GM12878 (cell line): ENCODE results near the gene CCDC182. TPM values are rescaled to one million over a fixed set of nuclear protein-coding genes. Genes with fewer than 3 reads are reported as not detected.

Source experiments
- ATAC-seq: fragments of 200-7000 bp; cut with Tn5 transposase; 3 replicates; pipeline ENCODE4 v1.9.1; 2020; ENCODE audit warnings: mild to moderate bottlenecking, moderate library complexity
- BruUV-seq: library from RNA; stranded (reverse); fragments of 400-500 nt; replicated peaks from 2 replicates; lab custom pipeline; 2021; lab: Mats Ljungman, UMichigan
- CTCF ChIA-PET: fragments of 300-600 bp; sonication (Branson Sonifier 250); formaldehyde crosslinking; extraction: SDS; loops from one replicate; lab custom pipeline; 2021; ENCODE audit warnings: inconsistent platforms; lab: Yijun Ruan, JAX
- POLR2A ChIA-PET: fragments of 350-600 bp; formaldehyde crosslinking; extraction: SDS; loops from one replicate; lab custom pipeline; 2021; ENCODE audit warnings: inconsistent platforms; lab: Charles Lee
- RAD21 ChIA-PET: fragments of 300-600 bp; sonication (Branson Sonifier 250); formaldehyde crosslinking; loops from one replicate; lab custom pipeline; 2023; ENCODE audit warnings: antibody characterized with exemption; ENCODE audit not compliant: unreplicated experiment; lab: Charles Lee
- SMC1A ChIA-PET: fragments of 300-600 bp; sonication (Branson Sonifier 250); formaldehyde crosslinking; loops from one replicate; lab custom pipeline; 2023; ENCODE audit not compliant: unreplicated experiment, uncharacterized antibody; lab: Charles Lee
- DNase-seq: peaks from one replicate; pipeline ENCODE4 v3.0.0-alpha.2; 2011; ENCODE audit warnings: low read depth, low spot score
- FAIRE-seq: peaks from 3 replicates; lab custom pipeline; 2011; peaks lifted over from hg19 to GRCh38; lab: Jason Lieb, UNC
- H2AFZ ChIP-seq: 2 replicates; pipeline ENCODE4 v1.6.0; 2011; ENCODE audit warnings: low read depth, low read length, control low read depth; ENCODE audit not compliant: control insufficient read depth
- H3K27ac ChIP-seq: 2 replicates; pipeline ENCODE4 v1.5.1; 2011; ENCODE audit warnings: control low read depth; ENCODE audit not compliant: control insufficient read depth, insufficient read depth
- H3K27me3 ChIP-seq, 2 experiments: replicated peaks in 1 of 2; 2 replicates each; pipeline versions ENCODE4 v1.6.0 to v1.6.1; 2011; ENCODE audit warnings: low read length in 1 of 2; ENCODE audit not compliant: control insufficient read depth in 2 of 2, insufficient read depth in 2 of 2
- H3K36me3 ChIP-seq, 2 experiments: 2 replicates each; pipeline ENCODE4 v1.5.1; 2011; ENCODE audit warnings: low read length in 1 of 2; ENCODE audit not compliant: control insufficient read depth in 2 of 2, insufficient read depth in 2 of 2
- H3K4me1 ChIP-seq: 2 replicates; pipeline ENCODE4 v1.6.1; 2011; ENCODE audit warnings: mild to moderate bottlenecking, low read length, moderate library complexity, mixed read lengths; ENCODE audit not compliant: control insufficient read depth, insufficient read depth
- H3K4me2 ChIP-seq: 2 replicates; pipeline ENCODE4 v1.6.0; 2011; ENCODE audit warnings: control low read depth; ENCODE audit not compliant: control insufficient read depth, insufficient read depth
- H3K4me3 ChIP-seq: fragments of 200-600 bp; sonication (generic); 2 replicates; pipeline ENCODE4 v1.5.1; 2016
- H3K79me2 ChIP-seq: 2 replicates; pipeline ENCODE4 v1.6.0; 2011; ENCODE audit warnings: low read length; ENCODE audit not compliant: control insufficient read depth, insufficient read depth
- H3K9ac ChIP-seq: 2 replicates; pipeline ENCODE4 v1.8.0; 2011; ENCODE audit warnings: low read length, control low read depth, mixed read lengths; ENCODE audit not compliant: control insufficient read depth, insufficient read depth
- H3K9me3 ChIP-seq: replicated peaks from 3 replicates; pipeline ENCODE4 v1.5.1; 2011; ENCODE audit warnings: mild to moderate bottlenecking, low read length; ENCODE audit not compliant: control insufficient read depth, insufficient read depth
- H4K20me1 ChIP-seq: 2 replicates; pipeline ENCODE4 v1.6.0; 2011; ENCODE audit not compliant: control insufficient read depth, insufficient read depth
- CBFB ChIP-seq: IDR thresholded peaks from 2 replicates; pipeline ENCODE4 v1.6.1; 2016; ENCODE audit warnings: antibody characterized with exemption, low read depth
- CBX5 ChIP-seq: sonication (generic); IDR thresholded peaks from 2 replicates; pipeline ENCODE4 v1.6.1; 2016; ENCODE audit warnings: low read depth, moderate library complexity, mild to moderate bottlenecking, inconsistent platforms
- CHD4 ChIP-seq: fragments of 200-600 bp; sonication (generic); IDR thresholded peaks from 2 replicates; pipeline ENCODE4 v1.6.1; 2016; ENCODE audit warnings: mild to moderate bottlenecking
- ESRRA ChIP-seq: IDR thresholded peaks from 2 replicates; pipeline ENCODE4 v1.6.1; 2012; ENCODE audit warnings: mild to moderate bottlenecking, low read length, improper control_type of control experiment
- ETV6 ChIP-seq, 2 experiments: fragments of 450-650 bp in 1 of 2; IDR thresholded peaks in 1 of 2; conservative IDR thresholded peaks in 1 of 2; 2 replicates each; pipeline ENCODE4 v1.6.1; 2014; ENCODE audit warnings: antibody characterized with exemption in 1 of 2, borderline replicate concordance in 1 of 2, low read depth in 1 of 2, mild to moderate bottlenecking in 1 of 2, moderate library complexity in 1 of 2
- FOS ChIP-seq: IDR thresholded peaks from 3 replicates; pipeline ENCODE4 v1.6.1; 2011; ENCODE audit warnings: borderline replicate concordance; ENCODE audit not compliant: insufficient read length; ENCODE audit errors: extremely low read depth
- HDAC2 ChIP-seq: fragments of 200-600 bp; sonication (generic); IDR thresholded peaks from 2 replicates; pipeline ENCODE4 v1.6.1; 2017
- KLF5 ChIP-seq: fragments of 450-650 bp; IDR thresholded peaks from 2 replicates; pipeline ENCODE4 v1.6.1; 2014; ENCODE audit warnings: mild to moderate bottlenecking; ENCODE audit not compliant: partially characterized antibody
- MAX ChIP-seq: IDR thresholded peaks from 2 replicates; pipeline ENCODE4 v1.6.1; 2012; ENCODE audit warnings: low read depth, low read length, improper control_type of control experiment
- NR2C1 ChIP-seq: fragments of 450-650 bp; IDR thresholded peaks from 2 replicates; pipeline ENCODE4 v1.6.1; 2017; ENCODE audit warnings: antibody characterized with exemption, mild to moderate bottlenecking, moderate library complexity
- NR2F1 ChIP-seq: fragments of 450-650 bp; conservative IDR thresholded peaks from 2 replicates; pipeline ENCODE4 v1.6.1; 2017; ENCODE audit warnings: mild to moderate bottlenecking
- RCOR1 ChIP-seq: conservative IDR thresholded peaks from 2 replicates; pipeline ENCODE4 v1.6.1; 2012; ENCODE audit warnings: low read depth, low read length, improper control_type of control experiment
- RFX5 ChIP-seq: IDR thresholded peaks from 2 replicates; pipeline ENCODE4 v1.6.1; 2011; ENCODE audit warnings: low read depth, low read length, improper control_type of control experiment
- STAT3 ChIP-seq: IDR thresholded peaks from 2 replicates; pipeline ENCODE4 v1.6.1; 2011; ENCODE audit warnings: low read depth, low read length, improper control_type of control experiment
- ZNF207 ChIP-seq: fragments of 450-650 bp; IDR thresholded peaks from 2 replicates; pipeline ENCODE4 v1.6.1; 2014; ENCODE audit warnings: antibody characterized with exemption, mild to moderate bottlenecking, borderline replicate concordance
- ZSCAN29 ChIP-seq: fragments of 450-650 bp; IDR thresholded peaks from 2 replicates; pipeline ENCODE4 v1.6.1; 2017; ENCODE audit warnings: mild to moderate bottlenecking, moderate library complexity
- WGBS: methylation state at CpG from one replicate; pipeline ENCODE4 v1.1.6; 2016; ENCODE audit warnings: low lambda C conversion rate; ENCODE audit not compliant: insufficient replicate concordance, insufficient coverage; ENCODE audit errors: missing lambda C conversion rate; 5-methylcytosine and 5-hydroxymethylcytosine counted together
- in situ Hi-C: fragments of 300-500 bp; cut with MboI; formaldehyde crosslinking; loops from 9 replicates; pipeline ENCODE4 v1.14.3; 2018; ENCODE audit warnings: mixed read lengths
- intact Hi-C: fragments of 100-400 bp; cut with micrococcal nuclease; formaldehyde crosslinking; loops from one replicate; pipeline ENCODE4 v1.14.2; 2022; ENCODE audit not compliant: unreplicated experiment
- polyA plus RNA-seq, 11 experiments: library from polyadenylated mRNA; depleted of rRNA in 4 of 11; unstranded in 6 of 11; stranded (reverse) in 5 of 11; fragments of >200 nt; fragmentation: Nextera tagmentation in 4 of 11; fragmentation: Illumina TruSeq in 1 of 11; extraction: Ambion mirVana in 4 of 11; extraction: Trizol in 1 of 11; gene quantifications; 1 replicate in 1 of 11; 2 replicates in 10 of 11; pipeline versions ENCODE4 v1.2.1 to v1.2.3, GENCODE V29; 2011 to 2016; ENCODE audit warnings: inconsistent platforms in 2 of 11, missing spikeins in 2 of 11, low read depth in 1 of 11
- total RNA-seq, 4 experiments: library from RNA; depleted of rRNA in 3 of 4; stranded (reverse); fragments of >200 nt in 3 of 4; fragmentation: Illumina TruSeq in 1 of 4; extraction: Trizol in 1 of 4; gene quantifications; 2 replicates each; pipeline versions ENCODE4 v1.2.1 to v1.2.3, GENCODE V29; 2013 to 2021

Gene CCDC182
- total and polyA plus RNA-seq, 10 of the 15 experiments (the other 5 are each of a cell fraction or from before 2014, with no cell fraction given) = not detected

- WGBS = 37% methylated on average over 9 of the region's 9 CpGs
- ATAC-seq = no peak
- Histone ChIP-seq H3K4me2 (no peak overlapping the region), H3K27me3 (peaks cover 0 to 2% of the 10 kb centered on the region in 2 experiments; a peak in 2 of 4 replicates), H3K4me3 (no peak overlapping the region), H2AFZ (no peak overlapping the region), H3K36me3 (no peaks in the 10 kb centered on the region), H3K9me3 (no peaks in the 10 kb centered on the region), H3K79me2 (no peaks in the 10 kb centered on the region), H3K27ac (no peak overlapping the region), H4K20me1 (no peaks in the 10 kb centered on the region), H3K9ac (no peak overlapping the region), H3K4me1 (no peaks in the 10 kb centered on the region)
- SMC1A ChIA-PET = no interaction called here
- TF ChIP-seq CHD4 = no peak
- no peak for TF ChIP-seq HDAC2
- no peak for TF ChIP-seq STAT3
- TF ChIP-seq NR2F1 = no peak
- TF ChIP-seq KLF5 = no peak
- TF ChIP-seq CBX5 = no peak
- no peak for TF ChIP-seq CBFB
- TF ChIP-seq MAX = no peak
- TF ChIP-seq FOS = no peak
- TF ChIP-seq ETV6 (conservative IDR thresholded peaks at IDR 0.05 in 1 of 2, IDR thresholded peaks at IDR 0.05 in 1 of 2; ENCODE audit: borderline replicate concordance in 1 of 2, low read depth in 1 of 2) = no peak
- no peak for TF ChIP-seq ZNF207
- TF ChIP-seq ESRRA = no peak
- no peak for TF ChIP-seq RFX5
- TF ChIP-seq ZSCAN29 = no peak
- no peak for TF ChIP-seq RCOR1
- TF ChIP-seq NR2C1 = no peak
- BruUV-seq = no TSS peak
- FAIRE-seq = no peak
- intact Hi-C loops = no loop called here
- in situ Hi-C loops = no loop called here
- RAD21 ChIA-PET = interaction anchor here (0.9 kb wide), 1 partner anchor 10 kb away, joined by 5 read pairs; no protein-coding TSS in a partner anchor
- POLR2A ChIA-PET = no interaction called here
- CTCF ChIA-PET = interaction anchor here (0.8 to 1.0 kb wide), 2 partner anchors 11 to 86 kb away, joined by 3 to 8 read pairs; no protein-coding TSS in a partner anchor
- no peak for DNase-seq
These were observed 12.6 kb upstream of the CCDC182 start for GRCh38 chr17:57757735-57758134.
